NCI-H69 (cell line): ENCODE data around the gene ANKRD44.

Experiments
- DNase-seq: peaks from one replicate; lab custom pipeline; 2025; lab: John Stamatoyannopoulos, UW

The ANKRD44 gene

GRCh38 chr2:197076652-197077051, 233.9 kb downstream of the ANKRD44 start:
- no peak for DNase-seq

- DNase-seq: no peak
Observed at GRCh38 chr2:197075754-197076337, 234.7 kb downstream of the ANKRD44 start.

GRCh38 chr2:197075281-197075680, 235.3 kb downstream of the ANKRD44 start:
- DNase-seq: no peak

- no peak for DNase-seq
Observed at GRCh38 chr2:197073701-197074433, 236.7 kb downstream of the ANKRD44 start.

- DNase-seq: no peak
Observed at GRCh38 chr2:197073270-197073669, 237.3 kb downstream of the ANKRD44 start.

GRCh38 chr2:197072533-197072932, 238.0 kb downstream of the ANKRD44 start:
- DNase-seq: no peak

- no peak for DNase-seq
Observed at GRCh38 chr2:197071790-197072436, 238.7 kb downstream of the ANKRD44 start.

- DNase-seq: no peak
Observed at GRCh38 chr2:197071213-197071612, 239.4 kb downstream of the ANKRD44 start.

- no peak for DNase-seq
Observed at GRCh38 chr2:197069958-197070357, 240.6 kb downstream of the ANKRD44 start.

GRCh38 chr2:197062574-197062973, 248.0 kb downstream of the ANKRD44 start:
- DNase-seq: peak; percentile 29

- DNase-seq: peak; percentile 11
Observed at GRCh38 chr2:197059477-197059876, 251.1 kb downstream of the ANKRD44 start.

- DNase-seq: no peak
Observed at GRCh38 chr2:197058777-197059300, 251.7 kb downstream of the ANKRD44 start.

GRCh38 chr2:197057959-197058358, 252.6 kb downstream of the ANKRD44 start:
- DNase-seq: no peak

- no peak for DNase-seq
Observed at GRCh38 chr2:197055045-197055444, 255.5 kb downstream of the ANKRD44 start.

GRCh38 chr2:197054437-197054836, 256.1 kb downstream of the ANKRD44 start:
- no peak for DNase-seq

- DNase-seq: peak; percentile 91
Observed at GRCh38 chr2:197052356-197052755, 258.2 kb downstream of the ANKRD44 start.

GRCh38 chr2:197045115-197045514, 265.5 kb downstream of the ANKRD44 start:
- no peak for DNase-seq

GRCh38 chr2:197042739-197043196, 267.8 kb downstream of the ANKRD44 start:
- DNase-seq: peak; percentile 79

GRCh38 chr2:197037863-197038398, 272.6 kb downstream of the ANKRD44 start:
- no peak for DNase-seq

GRCh38 chr2:197035002-197035401, 275.6 kb downstream of the ANKRD44 start:
- DNase-seq: no peak

GRCh38 chr2:197034292-197034691, 276.3 kb downstream of the ANKRD44 start:
- no peak for DNase-seq

GRCh38 chr2:197033222-197033621, 277.4 kb downstream of the ANKRD44 start:
- no peak for DNase-seq

GRCh38 chr2:197031803-197032202, 278.8 kb downstream of the ANKRD44 start:
- no peak for DNase-seq
